COLO829 (cell line): ENCODE data around the gene ASCC3.
A peak's percentile ranks its signal among the peaks of the same experiment; 100 is the strongest.

Source experiments
- DNase-seq: peaks from one replicate; pipeline ENCODE4 v3.0.0; 2012; ENCODE audit warnings: low spot score

Gene ASCC3

DNA sequence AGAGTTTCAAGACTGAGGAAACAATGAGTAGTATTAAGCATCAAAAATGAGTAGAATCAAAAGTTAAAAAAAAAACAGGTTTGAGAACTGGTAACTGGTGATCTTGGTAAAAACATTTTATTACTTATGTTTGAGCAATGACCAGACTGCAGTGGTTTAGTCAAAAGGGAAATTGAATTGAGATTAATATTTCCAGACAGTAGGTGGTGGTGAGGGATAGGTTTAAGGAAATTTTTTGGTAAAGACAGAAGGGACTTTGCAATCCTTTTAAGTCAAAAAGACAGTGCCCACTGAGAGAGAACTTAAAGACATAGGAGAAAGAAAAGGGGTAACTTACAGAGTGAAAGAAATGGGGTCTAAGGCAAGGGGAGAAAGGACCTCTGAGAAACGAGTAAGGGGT, 156.9 kb downstream of the ASCC3 start:
- DNase-seq = no peak

DNA sequence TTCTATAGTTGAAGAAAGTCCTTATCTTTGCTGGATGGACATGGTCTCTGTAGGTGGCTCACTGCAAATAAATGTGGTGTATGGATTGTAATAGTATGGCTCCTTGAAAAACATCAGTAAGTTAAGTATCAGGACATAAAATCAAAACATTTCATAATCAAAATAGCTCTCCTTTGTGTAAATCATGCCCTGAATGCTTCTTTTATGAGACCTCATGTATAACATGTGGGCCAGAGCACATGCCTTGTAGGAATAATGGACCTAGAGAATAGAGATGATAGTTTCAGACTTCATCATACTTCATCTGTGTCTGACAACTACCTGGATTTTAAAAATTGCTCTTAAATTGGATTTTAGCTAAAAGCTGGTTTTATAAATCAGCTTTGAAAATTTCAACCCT, 159.9 kb downstream of the ASCC3 start:
- DNase-seq = no peak

GRCh38 chr6:100719883-100720682, 161.0 kb downstream of the ASCC3 start:
- DNase-seq = peak; percentile 3

DNA sequence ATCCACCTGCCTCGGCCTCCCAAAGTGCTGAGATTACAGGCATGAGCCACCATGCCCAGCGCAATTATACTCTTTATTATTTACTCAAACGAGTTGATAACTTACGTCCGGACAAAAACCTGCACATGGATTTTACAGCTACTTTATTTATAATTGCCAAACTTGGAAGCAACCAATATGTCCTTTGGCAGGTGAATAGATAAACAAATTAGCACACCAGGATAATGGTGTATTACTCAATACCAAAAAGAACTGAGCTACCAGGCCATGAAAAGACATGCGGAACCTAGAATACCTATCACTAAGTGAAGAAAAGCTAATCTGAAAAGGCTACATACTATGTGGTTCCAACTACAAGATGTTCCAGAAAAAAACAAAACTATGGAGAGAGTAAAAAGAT, 168.1 kb downstream of the ASCC3 start:
- DNase-seq = no peak

DNA sequence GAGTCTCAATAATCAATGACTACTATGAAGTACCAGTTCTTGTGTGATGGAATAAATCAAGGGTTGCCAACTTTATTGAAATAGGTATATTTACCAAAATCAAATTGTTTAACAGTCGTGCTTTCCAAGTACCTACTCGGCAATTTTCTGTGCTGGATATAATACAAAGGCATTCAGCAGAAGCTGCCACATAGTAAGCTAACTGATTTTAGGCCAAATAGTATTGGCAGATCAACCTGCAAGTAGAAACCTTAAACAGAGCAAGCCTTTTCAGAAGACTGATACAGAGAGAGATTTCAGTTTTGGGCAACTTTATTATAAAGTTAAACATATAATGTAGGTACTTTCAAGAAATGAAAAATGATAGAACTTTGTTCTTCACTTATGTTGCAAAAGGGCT, 174.6 kb downstream of the ASCC3 start:
- DNase-seq = no peak

GRCh38 chr6:100704961-100705360, 176.2 kb downstream of the ASCC3 start:
- DNase-seq = no peak

DNA sequence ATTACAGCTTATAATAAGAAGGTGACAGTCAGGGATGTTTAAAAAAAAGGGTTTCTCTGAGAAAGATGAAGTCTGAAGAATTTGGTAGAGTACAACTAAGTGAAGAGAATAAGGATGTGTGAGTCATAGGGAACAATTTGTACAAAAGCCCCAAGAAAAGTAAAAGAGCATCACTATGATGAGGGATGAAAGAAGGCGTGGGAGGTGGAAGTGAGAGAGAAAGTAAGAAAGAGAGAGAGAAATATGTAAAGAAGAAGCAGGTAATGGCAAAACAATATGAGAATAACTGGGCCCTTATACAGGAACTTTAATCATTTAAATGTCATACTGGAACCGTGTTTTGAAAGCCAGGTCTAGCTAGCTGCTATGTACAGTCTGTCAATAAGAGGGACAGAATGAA, 179.4 kb downstream of the ASCC3 start:
- no peak for DNase-seq

DNA sequence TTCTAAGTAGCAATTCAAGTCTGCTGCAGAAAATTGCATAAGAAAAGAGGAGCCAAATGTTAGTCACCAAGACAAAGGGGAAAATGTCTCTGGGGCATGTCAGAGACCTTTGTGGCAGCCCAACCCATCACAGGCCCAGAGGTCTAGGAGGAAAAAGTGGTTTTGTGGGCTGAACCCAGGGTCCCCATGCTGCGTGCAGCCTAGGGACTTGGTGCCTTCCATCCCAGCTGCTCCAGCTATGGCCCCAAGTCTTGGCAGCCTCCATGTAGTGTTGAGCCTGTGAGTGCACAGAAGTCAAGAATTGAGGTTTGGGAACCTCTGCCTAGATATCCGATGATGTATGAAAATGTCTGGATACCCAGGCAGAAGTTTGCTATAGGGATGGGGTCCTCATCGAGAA, 181.1 kb downstream of the ASCC3 start:
- no peak for DNase-seq

- no peak for DNase-seq
Observed at GRCh38 chr6:100695445-100695844, 185.7 kb downstream of the ASCC3 start.

DNA sequence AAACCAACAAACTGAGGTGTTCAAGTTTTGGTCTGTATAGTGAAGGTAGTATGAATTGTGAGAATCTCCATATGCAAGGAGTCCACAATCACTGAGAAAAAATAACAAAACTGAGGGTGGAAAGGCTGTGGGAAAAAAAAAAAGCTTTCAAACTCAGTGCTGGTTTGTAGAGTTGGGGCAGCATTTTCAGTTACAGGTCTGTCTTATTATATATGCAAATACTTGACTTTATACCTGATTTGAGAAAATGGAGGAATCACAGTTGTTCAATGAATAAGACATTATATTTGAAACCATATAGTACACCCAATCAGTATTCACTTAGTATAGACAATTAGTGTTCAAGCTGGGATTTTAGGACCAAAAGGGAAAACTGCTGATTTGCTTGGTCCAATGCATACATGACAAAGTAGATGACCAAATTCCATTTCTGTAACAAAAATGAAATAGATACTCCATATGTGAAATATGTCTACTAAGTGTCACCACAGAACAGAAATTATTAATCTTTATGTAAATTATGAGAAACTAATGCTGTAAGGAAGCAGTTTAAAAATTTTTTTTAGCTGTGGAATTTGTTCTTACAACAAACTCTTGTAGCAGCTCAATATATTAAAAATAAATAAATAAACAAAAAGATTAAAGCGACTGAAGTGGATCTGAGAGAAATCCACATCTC, 187.7 kb downstream of the ASCC3 start:
- DNase-seq = no peak

DNA sequence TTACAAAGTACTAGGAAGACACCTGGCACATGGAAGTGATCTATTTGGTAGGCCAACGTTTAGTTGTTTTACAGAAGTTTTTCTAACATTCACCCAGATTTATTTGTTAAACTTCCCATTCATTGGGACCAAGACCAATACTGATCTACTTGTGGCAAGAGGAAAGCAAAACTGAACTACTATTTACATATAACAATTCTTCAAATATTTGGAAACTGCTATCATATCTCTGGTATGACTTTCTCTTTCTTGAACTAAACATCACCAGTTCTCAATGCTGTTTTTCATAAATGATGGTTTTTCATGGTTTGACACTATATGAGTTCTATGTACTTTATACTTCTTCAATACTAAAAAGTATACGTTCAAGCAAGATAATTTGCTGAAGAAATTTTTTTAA, 189.2 kb downstream of the ASCC3 start:
- DNase-seq = no peak

GRCh38 chr6:100686216-100686615, 194.9 kb downstream of the ASCC3 start:
- DNase-seq = no peak

DNA sequence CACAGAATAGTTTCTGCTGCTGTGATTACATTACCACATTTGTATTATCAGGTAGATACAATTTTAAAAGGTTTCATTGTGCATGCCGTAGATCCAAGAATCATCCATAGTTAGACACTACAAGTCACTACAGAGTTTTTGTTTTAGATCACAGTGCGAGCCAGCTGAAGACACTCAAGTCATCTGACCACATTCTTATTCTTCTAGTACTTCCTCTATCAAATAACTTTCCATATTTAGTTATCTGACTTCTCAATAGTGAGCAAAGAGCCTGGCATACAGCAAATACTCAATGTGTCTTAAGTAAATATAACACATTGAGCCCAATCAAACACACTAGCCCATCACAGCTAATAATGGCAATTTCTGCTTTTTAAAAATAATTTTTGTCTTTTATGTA, 195.4 kb downstream of the ASCC3 start:
- DNase-seq = no peak

GRCh38 chr6:100680163-100680562, 201.0 kb downstream of the ASCC3 start:
- DNase-seq = no peak

DNA sequence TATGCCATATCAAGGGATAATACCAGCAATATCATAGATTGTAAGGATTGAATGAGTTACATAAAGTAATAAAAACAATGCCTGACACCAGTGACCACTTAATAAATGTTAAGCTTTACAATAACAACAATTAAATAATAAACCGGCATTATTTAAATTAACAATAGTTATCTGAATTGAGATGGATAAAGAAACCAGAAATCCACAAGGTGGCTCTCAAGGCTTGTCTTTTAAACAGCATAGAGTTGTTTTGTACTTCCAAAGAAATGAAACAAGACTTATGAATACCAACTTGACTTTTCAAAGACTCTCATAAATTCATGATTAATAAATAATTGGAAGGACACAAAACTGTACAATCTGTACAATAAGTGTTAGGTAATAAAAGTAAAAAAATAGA, 203.1 kb downstream of the ASCC3 start:
- DNase-seq = no peak

- DNase-seq = no peak
Observed at GRCh38 chr6:100677240-100677639, 203.9 kb downstream of the ASCC3 start.

- DNase-seq = no peak
Observed at GRCh38 chr6:100673641-100674040, 207.5 kb downstream of the ASCC3 start.

GRCh38 chr6:100671740-100672139, 209.4 kb downstream of the ASCC3 start:
- DNase-seq = no peak

- DNase-seq = no peak
Observed at GRCh38 chr6:100670056-100670455, 211.1 kb downstream of the ASCC3 start.

- DNase-seq = no peak
Observed at GRCh38 chr6:100665041-100665380, 216.1 kb downstream of the ASCC3 start.

DNA sequence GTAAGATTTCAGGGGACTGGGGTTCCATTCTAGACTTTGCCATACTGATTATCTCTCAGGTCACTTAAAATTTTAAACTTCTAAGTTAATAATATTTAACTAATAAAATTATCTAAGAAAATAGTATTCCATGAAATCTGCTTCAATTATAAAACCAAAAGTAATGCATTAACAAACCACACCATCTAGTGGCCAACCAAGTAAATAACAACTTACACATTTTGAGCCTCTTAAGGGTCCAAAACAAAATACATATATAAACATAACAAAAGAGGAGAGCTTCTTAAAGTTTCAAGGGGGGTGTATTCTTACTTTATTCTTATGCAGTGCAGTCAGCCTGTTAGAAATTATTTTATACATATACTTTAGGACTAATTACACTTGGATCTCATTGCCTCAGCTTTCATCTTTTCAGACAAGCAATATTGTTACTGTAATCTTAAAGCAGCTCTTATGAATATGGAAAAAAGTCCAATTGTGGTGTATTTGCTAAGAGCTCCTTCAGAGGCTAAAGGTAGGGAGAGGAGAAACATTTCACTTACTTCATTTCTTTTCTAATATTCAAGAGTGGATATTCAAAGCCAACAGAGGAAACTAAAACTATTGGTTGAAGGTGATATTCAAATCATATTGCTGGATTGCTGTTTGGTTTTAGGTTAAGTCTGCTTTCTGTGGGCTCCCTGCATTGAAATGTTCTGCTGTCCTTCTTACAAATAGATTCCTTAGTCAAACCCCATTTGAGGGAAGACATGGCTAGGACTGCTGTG, 216.7 kb downstream of the ASCC3 start:
- no peak for DNase-seq

- DNase-seq = peak; percentile 47
Observed at GRCh38 chr6:100663219-100663863, 217.8 kb downstream of the ASCC3 start.

DNA sequence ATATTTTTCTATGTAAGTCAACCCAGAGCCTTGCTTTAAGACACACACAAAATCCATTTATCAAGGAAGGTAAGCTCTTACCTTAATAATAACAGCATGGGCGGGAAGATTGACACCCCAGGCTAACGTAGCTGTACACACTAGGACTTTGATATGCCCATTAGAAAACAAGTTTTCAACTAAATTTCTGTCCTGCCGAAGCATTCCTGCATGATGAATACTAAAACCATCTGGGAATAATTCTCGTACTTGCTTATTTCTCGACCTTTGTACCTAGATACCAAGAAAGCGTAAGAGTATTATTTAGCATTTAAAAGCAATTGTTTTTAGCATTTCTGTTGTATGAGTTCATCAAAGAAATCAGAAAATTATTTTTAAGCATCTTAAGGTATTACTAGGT, 218.9 kb downstream of the ASCC3 start:
- DNase-seq = no peak
